GM12801 (cell line): ENCODE data around the gene CCDC171.

Experiments used
- CTCF ChIP-seq: IDR thresholded peaks from one replicate; pipeline ENCODE4 v1.5.1; 2011; ENCODE audit warnings: control low read depth; ENCODE audit not compliant: insufficient read length; ENCODE audit errors: extremely low read depth

The CCDC171 gene

GRCh38 chr9:15782106-15782505, 229.3 kb downstream of the CCDC171 start:
- no peak for TF ChIP-seq CTCF

GRCh38 chr9:15785584-15785983, 232.7 kb downstream of the CCDC171 start:
- no peak for TF ChIP-seq CTCF

GRCh38 chr9:15786616-15787015, 233.8 kb downstream of the CCDC171 start:
- TF ChIP-seq CTCF = no peak

- TF ChIP-seq CTCF = no peak
Observed at GRCh38 chr9:15813076-15813475, 260.2 kb downstream of the CCDC171 start.

GRCh38 chr9:15824310-15824709, 271.5 kb downstream of the CCDC171 start:
- no peak for TF ChIP-seq CTCF

GRCh38 chr9:15831384-15831783, 278.5 kb downstream of the CCDC171 start:
- TF ChIP-seq CTCF = no peak

- TF ChIP-seq CTCF = no peak
Observed at GRCh38 chr9:15834541-15834940, 281.7 kb downstream of the CCDC171 start.
